Small intestine (tissue), 7 donors: Measurements from ENCODE around the gene ZNF823. TPM values are rescaled to one million over a fixed set of nuclear protein-coding genes. Genes with fewer than 3 reads are reported as not detected.

ENCODE experiments used
- DNase-seq, 2 donors: peaks; one replicate each; pipeline versions ENCODE4 v3.0.0 to v3.0.0-alpha.2; 2013
- FAIRE-seq: peaks from 2 replicates; lab custom pipeline; 2012; peaks lifted over from hg19 to GRCh38; lab: Jason Lieb, UNC
- H3K27ac ChIP-seq, 3 donors: one replicate each; pipeline ENCODE4 v1.5.1; 2013; ENCODE audit warnings: low read length in 2 of 3, mild to moderate bottlenecking in 2 of 3, control low read depth in 1 of 3, inconsistent platforms in 1 of 3, low read depth in 1 of 3, moderate library complexity in 1 of 3
- H3K27me3 ChIP-seq, 3 donors: one replicate each; pipeline ENCODE4 v1.6.1; 2013; ENCODE audit warnings: low read length in 3 of 3, inconsistent platforms in 1 of 3; ENCODE audit not compliant: control insufficient read depth in 3 of 3, insufficient read depth in 3 of 3
- H3K36me3 ChIP-seq, 3 donors: one replicate each; pipeline ENCODE4 v1.6.1; 2013; ENCODE audit warnings: low read length in 3 of 3, inconsistent platforms in 1 of 3, low read depth in 1 of 3, mild to moderate bottlenecking in 1 of 3, moderate library complexity in 1 of 3; ENCODE audit not compliant: control insufficient read depth in 3 of 3, insufficient read depth in 2 of 3
- H3K4me1 ChIP-seq, 3 donors: one replicate each; pipeline ENCODE4 v1.6.1; 2013; ENCODE audit warnings: low read length in 2 of 3, inconsistent platforms in 1 of 3, low read depth in 1 of 3, mild to moderate bottlenecking in 1 of 3, moderate library complexity in 1 of 3; ENCODE audit not compliant: control insufficient read depth in 3 of 3, insufficient read depth in 2 of 3
- H3K4me3 ChIP-seq, 3 donors: one replicate each; pipeline ENCODE4 v1.5.1; 2013; ENCODE audit warnings: low read length in 3 of 3, control low read depth in 1 of 3, inconsistent platforms in 1 of 3, low read depth in 1 of 3, mild to moderate bottlenecking in 1 of 3, moderate library complexity in 1 of 3
- H3K9me3 ChIP-seq, 2 donors: one replicate each; pipeline ENCODE4 v1.6.1; 2013; ENCODE audit warnings: low read depth in 1 of 2, low read length in 1 of 2; ENCODE audit not compliant: control insufficient read depth in 2 of 2, insufficient read depth in 1 of 2
- WGBS, 3 donors: extraction: QIAGEN DNeasy Blood & Tissue Kit; methylation state at CpG; one replicate each; pipeline ENCODE4 v1.1.7; 2013; 5-methylcytosine and 5-hydroxymethylcytosine counted together
- polyA plus RNA-seq, 4 donors: library from polyadenylated mRNA; stranded (reverse) in 3 of 4; unstranded in 1 of 4; fragments of 200-250 nt in 3 of 4; fragments of 120-200 nt in 1 of 4; gene quantifications; one replicate each; pipeline versions ENCODE4 v1.2.1 to v1.2.3, GENCODE V29; 2013
- donor health status: healthy with polysubstance abuse.
- donor health status: control.
- donor health status: control.
- donor health status: Bipolar disorder and iron deficiency.
- donor health status: healthy.

The ZNF823 gene
- polyA plus RNA-seq, 4 donors = 3.8 to 10.1 (median 6.5) TPM

GRCh38 chr19:11698231-11698630 lies 40.5 kb downstream of the ZNF823 start:
- Histone ChIP-seq H3K27ac (no peak overlapping the region), H3K4me3 (no peak overlapping the region), H3K27me3 (no peaks in the 10 kb centered on the region), H3K9me3 (no peaks in the 10 kb centered on the region), H3K36me3 (no peaks in the 10 kb centered on the region), H3K4me1 (peaks cover 0 to 5% (median 0%) of the 10 kb centered on the region in 3 donors)
- DNase-seq (no peak), FAIRE-seq (no peak)
- WGBS, 3 donors = 85 to 95% (median 88%) methylated on average over 5 to 6 of the region's 6 CpGs

- WGBS, 3 donors = 77 to 82% (median 80%) methylated on average over 6 of the region's 6 CpGs
- no peak for FAIRE-seq
These were observed 41.4 kb downstream of the ZNF823 start for GRCh38 chr19:11697284-11697855.

DNA sequence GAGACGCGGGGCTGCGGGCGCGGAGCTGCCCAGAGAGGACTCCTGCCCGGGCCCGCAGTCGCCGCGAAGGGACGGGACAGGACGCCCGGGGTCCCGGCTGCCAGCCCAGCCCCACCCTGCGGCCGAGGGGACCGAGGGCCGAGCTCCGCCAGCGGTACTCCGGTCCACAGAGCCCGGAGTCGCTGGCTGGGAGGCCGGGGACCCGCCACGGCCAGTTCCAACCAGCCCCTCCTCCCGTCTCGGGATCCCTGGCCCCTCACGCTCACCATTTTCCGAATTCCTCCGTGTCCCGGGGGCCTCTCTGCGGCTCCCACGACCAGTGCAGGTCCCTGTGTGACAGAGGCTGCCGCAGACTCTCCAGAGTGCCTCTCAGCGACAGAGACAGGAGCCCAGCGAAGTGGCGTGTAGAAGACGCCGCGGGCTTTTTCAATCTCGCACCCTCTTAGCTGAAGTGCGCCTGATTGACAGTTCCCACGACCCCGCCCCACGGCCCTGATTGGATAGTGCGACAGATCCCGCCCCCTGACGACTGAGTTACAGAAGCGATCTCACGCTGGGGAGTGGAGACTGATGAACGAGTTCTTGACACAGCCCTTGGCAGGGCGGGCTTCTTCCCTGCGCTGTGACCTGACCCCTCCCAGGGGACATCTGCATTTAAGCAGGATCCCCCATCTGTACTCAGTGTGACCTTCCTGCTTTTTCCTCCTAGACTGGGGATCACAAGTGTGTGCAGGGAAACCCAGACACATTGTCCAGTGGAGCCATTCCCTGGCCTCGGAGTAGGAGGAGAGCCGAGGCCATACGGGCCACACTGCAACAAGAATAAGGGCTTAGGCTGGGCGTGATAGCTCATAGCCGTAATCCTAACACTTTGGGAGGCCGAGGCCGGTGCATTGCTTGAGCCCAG lies 44.0 kb downstream of the ZNF823 start:
- FAIRE-seq = no peak
- 3 to 6% (median 4%) methylated on average over 45 to 61 of the region's 61 CpGs for WGBS, 3 donors

More at GRCh38 chr19:11697284-11697855, 41.4 kb downstream of the ZNF823 start:
- H3K4me1 ChIP-seq = peaks cover 0 to 5% (median 0%) of the 10 kb centered on the region in 3 donors
- no peak overlapping the region for H3K27ac ChIP-seq
- no peaks in the 10 kb centered on the region for H3K36me3 ChIP-seq
- H3K27me3 ChIP-seq = no peaks in the 10 kb centered on the region
- no peak overlapping the region for H3K4me3 ChIP-seq
- DNase-seq = no peak
- no peaks in the 10 kb centered on the region for H3K9me3 ChIP-seq

DNA sequence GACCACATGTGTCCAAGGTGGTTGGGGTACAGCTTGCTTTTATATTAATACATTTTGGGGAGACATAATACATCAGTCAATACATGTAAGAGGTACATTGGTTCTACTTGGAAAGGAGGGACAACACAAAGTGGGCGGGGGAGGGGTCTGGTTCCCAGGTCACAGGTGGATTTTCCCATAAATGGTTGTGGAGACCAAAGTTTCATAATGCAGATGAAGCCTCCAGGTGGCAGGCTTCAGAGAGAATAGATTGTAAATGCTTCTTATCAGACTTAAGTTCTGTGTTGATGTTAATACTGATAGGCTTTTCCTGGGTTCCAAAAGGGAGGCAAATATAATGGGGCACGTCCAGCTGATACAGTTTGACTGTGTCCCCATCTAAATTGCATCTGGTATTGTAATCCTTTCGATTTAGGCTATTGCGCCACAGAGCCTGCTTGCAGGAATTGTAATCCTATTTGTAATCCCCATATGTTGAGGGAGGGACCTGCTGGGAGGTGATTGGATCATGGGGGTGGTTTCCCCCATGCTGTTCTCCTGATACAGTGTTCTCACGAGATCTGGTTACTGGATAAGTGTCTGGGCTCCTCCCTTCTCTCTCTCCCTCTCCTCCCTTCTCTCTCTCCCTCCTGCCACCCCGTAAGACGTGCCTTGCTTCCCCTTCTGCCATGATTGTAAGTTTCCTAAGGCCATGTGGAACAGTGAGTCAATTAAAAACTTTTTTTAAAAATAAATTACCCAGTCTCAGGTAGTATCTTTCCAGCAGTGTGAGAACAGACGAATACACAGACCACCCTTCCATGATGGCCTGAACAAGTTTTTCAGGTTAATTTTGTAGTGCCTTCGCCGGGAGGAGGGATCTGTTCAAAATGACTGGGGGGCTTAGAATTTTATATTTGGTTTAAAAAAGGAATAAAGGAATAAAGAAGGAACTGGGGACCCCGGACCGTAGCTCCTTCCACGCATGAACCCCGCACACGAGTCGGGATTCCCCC lies 44.9 kb downstream of the ZNF823 start:
- H3K36me3 ChIP-seq = no peaks in the 10 kb centered on the region
- H3K27me3 ChIP-seq = no peaks in the 10 kb centered on the region
- H3K4me1 ChIP-seq = peaks cover 0 to 5% (median 0%) of the 10 kb centered on the region in 3 donors
- H3K9me3 ChIP-seq = peaks cover 0 to 1% of the 10 kb centered on the region in 2 donors
- DNase-seq (peak; percentile 21 to 34), FAIRE-seq (no peak)
- WGBS, 3 donors = 12 to 21% (median 16%) methylated on average over 16 of the region's 16 CpGs
- peak overlapping the region; percentile 55 to 87 (median 63) for H3K4me3 ChIP-seq
- H3K27ac ChIP-seq = no peak overlapping the region

More for the DNA sequence above, 44.0 kb downstream of the ZNF823 start:
- H3K27ac ChIP-seq = peak overlapping the region in 2 of 3 donors; percentile 67 to 80
- no peaks in the 10 kb centered on the region for H3K9me3 ChIP-seq
- H3K36me3 ChIP-seq = no peaks in the 10 kb centered on the region
- H3K4me1 ChIP-seq = peaks cover 0 to 5% (median 0%) of the 10 kb centered on the region in 3 donors
- peak overlapping the region; percentile 55 to 87 (median 63) for H3K4me3 ChIP-seq
- peak; percentile 93 to 98 for DNase-seq
- no peaks in the 10 kb centered on the region for H3K27me3 ChIP-seq

DNA sequence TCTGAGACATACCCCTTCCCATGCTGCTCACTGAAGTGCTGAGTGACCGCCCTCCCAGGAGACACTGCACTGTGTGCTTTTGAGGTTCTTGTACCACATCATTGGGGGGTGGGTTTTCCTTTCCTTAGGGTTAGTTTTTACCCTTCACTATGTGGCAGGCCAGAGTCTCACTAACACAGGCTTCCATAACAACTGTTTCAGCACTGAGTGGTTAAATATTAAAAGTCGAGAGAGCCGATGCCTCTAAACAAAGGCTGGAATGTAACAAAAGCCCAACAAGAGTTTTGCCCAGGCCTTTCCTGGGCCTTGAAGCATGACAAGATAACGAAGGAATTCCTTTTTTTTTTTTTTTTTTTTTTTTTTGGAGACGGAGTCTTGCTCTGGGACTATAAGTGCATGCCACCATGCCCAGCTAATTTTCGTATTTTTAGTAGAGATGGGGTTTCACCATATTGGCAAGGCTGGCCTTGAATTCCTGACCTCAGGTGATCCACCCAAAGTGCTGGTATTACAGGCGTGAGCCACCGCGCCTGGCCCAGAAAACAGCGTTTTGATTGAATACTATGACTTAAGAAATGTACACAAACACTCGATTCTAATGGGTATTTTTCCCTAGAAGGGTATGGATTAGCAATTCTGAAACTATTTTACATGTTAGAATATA lies 46.5 kb downstream of the ZNF823 start:
- Histone ChIP-seq H3K4me3 (no peak overlapping the region), H3K27me3 (no peaks in the 10 kb centered on the region), H3K36me3 (peaks cover 0 to 2% (median 0%) of the 10 kb centered on the region in 3 donors), H3K9me3 (peaks cover 0 to 14% of the 10 kb centered on the region in 2 donors), H3K4me1 (peaks cover 0 to 5% (median 0%) of the 10 kb centered on the region in 3 donors), H3K27ac (no peak overlapping the region)
- no peak for FAIRE-seq
- 82 to 85% (median 84%) methylated on average over 11 of the region's 11 CpGs for WGBS, 3 donors
- DNase-seq = peak in 1 of 2 donors; percentile 19

GRCh38 chr19:11685676-11686650 lies 52.8 kb downstream of the ZNF823 start:
- Histone ChIP-seq H3K36me3 (peaks cover 0 to 2% (median 0%) of the 10 kb centered on the region in 3 donors), H3K4me3 (no peak overlapping the region), H3K9me3 (peaks cover 2 to 45% of the 10 kb centered on the region in 2 donors), H3K4me1 (no peaks in the 10 kb centered on the region), H3K27me3 (no peaks in the 10 kb centered on the region), H3K27ac (no peak overlapping the region)
- no peak for FAIRE-seq
- WGBS, 3 donors = 88 to 90% (median 89%) methylated on average over 4 of the region's 4 CpGs
- no peak for DNase-seq
